Measurements from ENCODE around the gene UGGT2. TPM values are rescaled to one million over a fixed set of nuclear protein-coding genes. Genes with fewer than 3 reads are reported as not detected.

UGGT2 gene, protein sequence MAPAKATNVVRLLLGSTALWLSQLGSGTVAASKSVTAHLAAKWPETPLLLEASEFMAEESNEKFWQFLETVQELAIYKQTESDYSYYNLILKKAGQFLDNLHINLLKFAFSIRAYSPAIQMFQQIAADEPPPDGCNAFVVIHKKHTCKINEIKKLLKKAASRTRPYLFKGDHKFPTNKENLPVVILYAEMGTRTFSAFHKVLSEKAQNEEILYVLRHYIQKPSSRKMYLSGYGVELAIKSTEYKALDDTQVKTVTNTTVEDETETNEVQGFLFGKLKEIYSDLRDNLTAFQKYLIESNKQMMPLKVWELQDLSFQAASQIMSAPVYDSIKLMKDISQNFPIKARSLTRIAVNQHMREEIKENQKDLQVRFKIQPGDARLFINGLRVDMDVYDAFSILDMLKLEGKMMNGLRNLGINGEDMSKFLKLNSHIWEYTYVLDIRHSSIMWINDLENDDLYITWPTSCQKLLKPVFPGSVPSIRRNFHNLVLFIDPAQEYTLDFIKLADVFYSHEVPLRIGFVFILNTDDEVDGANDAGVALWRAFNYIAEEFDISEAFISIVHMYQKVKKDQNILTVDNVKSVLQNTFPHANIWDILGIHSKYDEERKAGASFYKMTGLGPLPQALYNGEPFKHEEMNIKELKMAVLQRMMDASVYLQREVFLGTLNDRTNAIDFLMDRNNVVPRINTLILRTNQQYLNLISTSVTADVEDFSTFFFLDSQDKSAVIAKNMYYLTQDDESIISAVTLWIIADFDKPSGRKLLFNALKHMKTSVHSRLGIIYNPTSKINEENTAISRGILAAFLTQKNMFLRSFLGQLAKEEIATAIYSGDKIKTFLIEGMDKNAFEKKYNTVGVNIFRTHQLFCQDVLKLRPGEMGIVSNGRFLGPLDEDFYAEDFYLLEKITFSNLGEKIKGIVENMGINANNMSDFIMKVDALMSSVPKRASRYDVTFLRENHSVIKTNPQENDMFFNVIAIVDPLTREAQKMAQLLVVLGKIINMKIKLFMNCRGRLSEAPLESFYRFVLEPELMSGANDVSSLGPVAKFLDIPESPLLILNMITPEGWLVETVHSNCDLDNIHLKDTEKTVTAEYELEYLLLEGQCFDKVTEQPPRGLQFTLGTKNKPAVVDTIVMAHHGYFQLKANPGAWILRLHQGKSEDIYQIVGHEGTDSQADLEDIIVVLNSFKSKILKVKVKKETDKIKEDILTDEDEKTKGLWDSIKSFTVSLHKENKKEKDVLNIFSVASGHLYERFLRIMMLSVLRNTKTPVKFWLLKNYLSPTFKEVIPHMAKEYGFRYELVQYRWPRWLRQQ (N-terminal part only)
- total RNA-seq: 79.0 TPM

DNA sequence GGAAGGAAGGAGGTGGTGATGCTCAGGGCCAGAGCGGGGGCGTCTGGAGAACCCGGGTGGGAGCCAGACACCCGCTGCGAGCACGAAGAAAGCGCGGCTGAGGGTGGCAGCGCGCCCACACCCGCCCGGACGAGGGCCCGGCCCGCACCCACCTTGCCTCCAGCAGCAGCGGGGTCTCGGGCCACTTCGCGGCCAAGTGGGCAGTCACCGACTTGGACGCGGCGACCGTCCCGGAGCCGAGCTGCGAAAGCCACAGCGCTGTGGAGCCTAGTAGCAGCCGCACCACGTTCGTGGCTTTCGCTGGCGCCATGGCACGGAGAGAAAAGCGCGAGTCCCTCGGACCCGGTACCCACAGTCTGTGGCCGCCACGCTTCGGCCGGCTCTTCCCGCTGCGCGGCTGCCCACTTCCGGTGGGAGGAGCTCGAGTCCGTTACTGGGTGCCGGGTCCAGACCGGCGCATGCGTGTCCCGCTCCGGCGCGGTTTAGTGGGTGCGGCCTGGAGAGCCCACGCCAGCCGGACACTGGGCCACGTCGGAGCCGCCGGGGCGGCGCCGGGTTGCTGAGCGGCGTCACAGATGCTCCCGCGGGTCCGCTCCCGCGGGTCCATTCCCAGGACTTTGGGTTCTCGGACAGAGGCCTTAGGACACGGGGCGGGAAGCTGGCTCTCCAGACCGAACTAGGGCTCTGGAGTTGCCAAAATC lies at the start of gene UGGT2:
UGGT2 (minus strand) TSS at position 399 of the 701 bp plus-strand sequence; CDS start at position 310, 89 bp downstream.
- peak; percentile 95 for DNase-seq (ENCODE audit: low spot score)

DNA sequence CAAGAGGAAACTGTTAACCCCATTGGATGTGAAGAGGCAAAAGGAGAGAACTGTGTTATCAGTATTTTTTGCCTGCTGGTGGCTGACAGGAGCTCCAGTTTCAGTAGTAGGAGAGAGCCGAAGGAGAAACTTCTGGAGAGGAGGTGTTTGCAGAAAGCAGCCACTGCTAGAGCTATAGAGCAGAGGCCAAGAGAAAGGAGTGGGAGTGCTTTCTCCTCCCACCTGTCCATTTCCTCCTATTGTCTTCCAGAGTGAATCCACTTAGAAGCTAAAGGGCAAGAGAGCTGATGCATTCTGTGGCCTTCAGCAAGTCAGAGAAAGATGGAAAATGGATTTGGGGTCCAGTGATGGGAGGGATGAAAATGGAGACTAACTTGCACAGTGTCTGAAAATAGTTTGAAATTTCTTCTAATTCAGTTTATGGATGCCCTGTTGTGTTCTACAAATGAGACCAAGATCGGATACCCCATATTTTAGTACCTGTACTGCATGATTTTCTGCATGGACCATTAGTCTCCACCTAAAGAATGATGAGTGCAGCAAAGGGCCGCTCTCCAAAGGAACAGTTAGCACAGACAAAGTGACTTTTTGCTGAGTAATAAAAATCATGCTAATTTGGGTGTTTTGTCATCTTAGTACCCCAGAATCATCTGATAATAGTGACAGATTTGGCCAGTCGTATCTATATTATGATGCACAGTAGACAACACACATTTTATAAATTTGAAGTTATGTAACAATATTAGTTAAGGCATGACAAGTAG lies 47.4 kb upstream of the UGGT2 start:
- DNase-seq (ENCODE audit: low spot score): no peak

DNA sequence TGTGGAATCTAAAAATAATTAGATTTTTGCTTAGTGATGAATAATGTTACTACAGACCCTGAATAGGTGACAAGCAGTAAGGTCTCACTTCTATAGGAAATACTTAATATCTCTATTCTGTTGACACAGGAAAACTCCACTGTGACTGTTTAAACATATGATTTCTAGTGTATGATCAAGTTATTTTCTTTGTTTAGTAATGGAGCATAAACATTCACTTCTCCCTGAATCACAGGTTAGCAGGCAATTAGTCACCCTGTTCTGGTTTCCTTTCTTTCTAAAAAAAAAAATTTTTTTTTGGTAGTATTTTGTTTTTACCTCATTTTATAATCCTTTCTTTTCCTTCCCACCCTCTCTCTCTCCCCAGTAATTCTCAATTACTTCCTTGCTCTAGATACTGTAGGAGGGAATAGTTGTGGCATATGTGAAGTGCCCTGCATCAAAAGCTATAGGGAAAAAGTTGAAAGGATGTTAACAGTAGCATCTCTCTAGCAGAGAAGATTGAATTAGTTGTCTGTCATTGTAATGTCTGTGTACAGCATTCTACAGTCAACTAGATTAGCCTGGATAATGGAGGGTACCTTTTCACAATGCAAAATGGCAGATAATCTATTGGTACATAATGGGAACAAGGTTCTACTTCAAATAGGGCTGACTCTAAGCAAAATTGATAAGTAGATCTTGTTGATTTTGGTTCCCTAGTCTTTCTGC lies 40.2 kb upstream of the UGGT2 start:
- no peak for DNase-seq (ENCODE audit: low spot score)

DNA sequence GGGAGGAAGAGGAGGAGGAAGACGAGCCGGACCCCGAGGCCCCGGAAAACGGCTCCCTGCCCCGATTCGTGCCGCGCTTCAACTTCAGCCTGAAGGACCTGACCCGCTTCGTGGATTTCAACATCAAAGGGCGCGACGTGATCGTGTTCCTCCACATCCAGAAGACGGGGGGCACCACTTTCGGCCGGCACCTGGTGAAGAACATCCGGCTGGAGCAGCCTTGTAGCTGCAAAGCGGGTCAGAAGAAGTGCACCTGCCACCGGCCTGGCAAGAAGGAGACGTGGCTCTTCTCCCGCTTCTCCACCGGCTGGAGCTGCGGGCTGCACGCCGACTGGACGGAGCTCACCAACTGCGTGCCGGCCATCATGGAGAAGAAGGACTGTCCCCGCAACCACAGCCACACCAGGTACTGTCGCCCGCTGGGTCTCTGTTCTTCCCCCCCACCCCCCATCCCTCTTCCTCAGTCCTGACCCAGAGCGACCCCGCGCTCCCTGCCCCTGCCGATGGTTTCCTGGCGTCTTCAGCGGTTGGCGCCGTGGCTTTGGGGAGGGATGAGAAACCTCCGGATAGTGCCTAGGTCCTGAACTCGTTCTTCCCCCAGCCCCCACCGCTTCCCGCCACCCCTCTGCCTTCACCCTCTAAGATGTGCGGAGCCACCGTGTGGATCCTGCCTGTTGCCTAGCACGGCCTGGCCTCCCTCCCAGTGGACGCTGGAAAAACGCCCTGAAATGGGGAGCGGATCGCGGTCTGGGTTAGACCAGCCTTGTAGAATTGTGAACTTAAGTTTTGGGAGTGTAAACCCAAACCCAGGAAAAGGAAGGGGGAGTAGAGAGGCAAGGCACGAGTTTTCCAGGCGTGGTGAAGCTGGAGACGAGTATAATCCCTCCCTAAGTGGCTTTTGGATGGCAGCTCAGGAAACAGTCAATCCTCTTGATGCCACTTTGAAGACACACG lies 38.2 kb upstream of the UGGT2 start:
- no peak for DNase-seq (ENCODE audit: low spot score)

DNA sequence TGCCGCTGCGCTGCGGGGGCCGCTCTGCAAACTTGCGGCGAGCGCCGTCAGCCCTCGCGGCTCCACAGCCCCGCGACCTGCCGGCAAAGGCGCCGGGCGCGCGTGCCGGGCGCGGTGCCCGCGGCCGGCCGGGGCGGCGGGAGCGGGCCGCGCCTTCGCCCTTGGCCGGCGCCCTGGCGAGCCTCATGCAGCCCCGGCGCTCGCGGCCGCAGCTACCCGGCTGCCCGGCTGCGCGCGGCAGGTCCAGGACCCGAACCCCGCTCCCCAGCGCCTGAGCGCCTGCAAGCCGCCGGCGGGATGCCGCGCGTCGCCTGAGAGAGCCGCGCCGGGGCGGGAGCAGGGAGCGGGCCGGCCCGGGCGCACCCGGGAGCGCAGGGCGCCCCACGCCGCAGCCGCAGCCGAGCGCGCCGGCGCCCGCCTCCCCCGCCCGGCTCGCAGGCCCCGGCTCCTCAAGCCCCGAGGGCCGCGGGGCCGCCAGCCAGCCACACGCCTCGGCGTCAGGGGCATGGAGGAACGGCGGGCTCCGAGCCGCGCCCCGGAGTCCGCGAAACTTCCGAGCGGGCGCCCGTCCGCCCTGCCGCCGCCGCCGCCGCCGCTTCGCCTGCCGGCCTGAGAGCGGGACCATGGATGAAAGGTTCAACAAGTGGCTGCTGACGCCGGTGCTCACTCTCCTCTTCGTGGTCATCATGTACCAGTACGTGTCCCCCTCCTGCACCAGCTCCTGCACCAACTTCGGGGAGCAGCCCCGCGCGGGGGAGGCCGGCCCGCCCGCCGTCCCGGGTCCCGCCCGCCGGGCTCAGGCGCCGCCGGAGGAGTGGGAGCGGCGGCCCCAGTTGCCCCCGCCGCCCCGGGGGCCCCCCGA lies 37.3 kb upstream of the UGGT2 start:
- no peak for DNase-seq (ENCODE audit: low spot score)

DNA sequence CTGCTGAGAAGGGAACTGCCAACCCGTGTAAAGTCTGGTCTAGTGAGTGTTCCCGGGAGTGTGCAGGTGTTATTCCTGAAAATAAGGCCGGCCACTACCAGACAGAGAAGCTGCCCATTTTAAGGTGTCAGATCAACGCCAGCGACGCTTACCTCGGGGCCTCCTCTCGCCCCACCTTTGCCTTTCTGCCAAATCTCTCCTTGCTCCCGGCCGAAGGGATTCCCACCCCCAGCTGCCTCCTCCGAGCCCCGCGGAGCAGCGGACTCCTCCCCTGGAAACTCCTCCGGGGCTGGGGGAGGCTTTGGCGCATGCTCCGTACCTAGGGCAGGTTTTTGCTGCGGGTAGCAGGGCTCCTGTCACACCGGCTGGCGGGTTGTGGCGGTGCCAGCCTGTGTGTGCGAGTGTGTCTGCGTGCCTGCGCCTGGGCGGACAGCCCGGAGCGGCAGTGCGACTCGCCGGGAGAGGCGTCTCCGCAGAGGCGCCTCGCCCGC lies 36.6 kb upstream of the UGGT2 start, which contains the start of gene HS6ST3:
HS6ST3 (plus strand) TSS at position 359 of the 491 bp plus-strand sequence.
- no peak for DNase-seq (ENCODE audit: low spot score)

DNA sequence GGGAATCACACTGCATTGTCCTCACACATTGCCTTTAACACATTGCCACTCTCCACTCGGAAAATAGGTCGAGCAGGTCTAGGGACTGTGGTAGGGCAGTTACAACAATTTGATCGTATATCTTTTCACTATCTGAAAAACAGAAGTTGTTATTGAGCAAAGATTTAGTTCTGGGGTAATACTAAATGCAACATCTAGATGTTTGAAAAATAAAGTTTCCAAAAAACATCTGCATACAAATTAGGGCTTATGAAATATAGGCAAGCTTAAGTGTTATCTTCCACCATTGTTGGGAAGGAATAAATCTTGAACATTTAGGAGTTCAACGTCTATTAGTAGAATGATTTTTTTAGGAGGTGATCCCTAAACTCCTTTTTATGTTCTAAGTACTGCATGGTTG lies 35.9 kb upstream of the UGGT2 start:
- no peak for DNase-seq (ENCODE audit: low spot score)

DNA sequence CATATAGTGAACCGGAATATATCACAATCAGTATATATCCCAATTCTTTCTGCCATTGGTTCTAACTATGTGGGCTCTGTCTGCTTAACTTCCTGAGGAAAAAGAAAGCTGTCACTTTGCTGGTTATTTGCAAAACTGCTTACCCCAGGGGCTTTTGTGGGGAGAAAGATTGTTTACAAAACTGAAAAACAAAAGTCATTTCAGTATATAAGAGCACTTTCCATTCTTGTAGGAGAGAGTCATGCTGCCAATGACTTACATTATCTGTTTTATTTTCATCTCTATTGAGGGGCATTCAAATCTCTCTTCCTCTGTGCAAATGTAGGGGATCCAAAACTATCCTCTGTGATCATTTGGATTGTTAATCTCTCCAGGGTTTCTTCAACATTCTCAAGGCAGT lies 33.5 kb upstream of the UGGT2 start:
- DNase-seq (ENCODE audit: low spot score): no peak

DNA sequence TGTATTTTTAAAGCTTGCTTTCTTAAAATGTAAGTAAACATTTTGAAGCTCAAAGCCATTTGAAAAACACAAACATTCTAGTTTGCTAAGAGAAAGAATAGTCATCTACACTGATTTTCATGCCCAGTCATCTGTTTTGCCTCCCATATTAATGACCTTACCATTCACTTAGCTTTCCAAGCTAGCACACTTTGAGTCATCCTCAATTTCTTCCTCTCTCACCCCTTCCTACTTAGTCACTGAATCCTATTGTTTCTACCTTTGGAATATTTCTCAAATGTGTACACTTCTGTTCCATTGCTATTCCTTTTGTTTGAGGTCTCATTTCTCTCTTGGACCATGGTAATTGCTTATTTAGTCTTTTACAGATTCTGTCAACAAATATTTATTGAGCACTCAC lies 29.4 kb upstream of the UGGT2 start:
- DNase-seq (ENCODE audit: low spot score): no peak

DNA sequence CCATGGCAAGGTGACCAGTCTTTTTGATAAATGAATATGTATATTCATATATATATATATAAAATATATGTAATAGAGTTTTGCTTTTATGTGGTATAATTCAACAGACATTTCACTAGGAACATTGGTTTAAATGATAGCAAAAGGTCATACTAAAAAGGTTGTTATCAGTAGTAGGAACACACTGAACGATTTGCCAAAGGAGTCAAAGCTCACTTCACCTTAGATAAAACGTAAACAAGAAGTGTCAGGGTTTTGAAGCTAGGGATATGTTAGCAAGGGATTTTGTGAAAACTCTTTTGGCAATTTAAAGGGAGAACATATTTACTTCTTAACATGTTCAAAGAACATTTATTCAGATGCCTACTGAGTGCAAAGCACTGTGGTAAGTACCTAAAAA lies 28.7 kb upstream of the UGGT2 start:
- DNase-seq (ENCODE audit: low spot score): no peak

DNA sequence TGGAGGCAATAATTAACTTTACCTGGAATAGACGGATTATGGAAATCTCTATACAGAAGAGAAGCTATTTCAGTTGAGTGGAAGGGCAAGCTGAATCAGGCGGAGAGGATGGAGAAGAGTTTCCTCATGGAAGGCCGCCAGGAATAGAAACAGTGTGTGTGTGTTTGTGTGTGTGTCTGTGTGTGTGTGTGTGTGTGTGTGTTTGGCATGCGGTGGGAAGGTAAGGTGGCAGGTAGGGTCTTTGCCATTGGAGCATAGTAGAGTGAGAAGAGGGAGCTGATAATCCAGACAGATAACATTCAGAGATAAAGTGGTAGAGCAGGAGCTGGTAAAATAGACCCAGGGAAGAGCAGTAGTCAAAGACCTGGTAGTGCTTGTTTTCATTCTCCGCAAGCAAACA lies 27.5 kb upstream of the UGGT2 start:
- no peak for DNase-seq (ENCODE audit: low spot score)

DNA sequence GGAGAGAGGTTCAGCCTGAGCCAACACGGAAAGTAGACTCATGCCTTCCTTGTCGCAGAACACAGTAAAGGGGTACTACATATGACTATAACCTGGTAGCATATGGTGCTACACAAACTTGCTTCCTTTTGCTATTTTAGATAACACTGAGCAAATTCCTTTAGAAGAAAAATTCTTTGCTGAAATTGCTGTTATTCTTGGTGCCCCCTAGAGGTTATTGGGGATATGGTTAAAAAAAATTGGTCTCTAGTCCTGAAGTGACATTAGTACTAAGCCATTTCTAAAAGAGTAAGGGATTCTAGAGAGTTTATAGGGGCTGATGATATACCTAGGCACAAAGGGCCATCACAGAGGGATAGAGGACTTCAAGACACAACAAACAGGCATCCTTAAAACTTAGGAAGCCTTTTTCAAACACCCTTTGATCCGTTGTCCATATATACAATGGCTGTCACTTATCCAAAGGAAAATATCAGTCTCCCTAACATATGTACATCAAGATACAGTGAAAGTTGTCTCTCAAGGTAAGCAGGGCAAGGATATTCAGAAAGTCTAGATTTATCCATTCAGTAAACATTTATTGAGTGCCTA lies 22.8 kb upstream of the UGGT2 start:
- no peak for DNase-seq (ENCODE audit: low spot score)

DNA sequence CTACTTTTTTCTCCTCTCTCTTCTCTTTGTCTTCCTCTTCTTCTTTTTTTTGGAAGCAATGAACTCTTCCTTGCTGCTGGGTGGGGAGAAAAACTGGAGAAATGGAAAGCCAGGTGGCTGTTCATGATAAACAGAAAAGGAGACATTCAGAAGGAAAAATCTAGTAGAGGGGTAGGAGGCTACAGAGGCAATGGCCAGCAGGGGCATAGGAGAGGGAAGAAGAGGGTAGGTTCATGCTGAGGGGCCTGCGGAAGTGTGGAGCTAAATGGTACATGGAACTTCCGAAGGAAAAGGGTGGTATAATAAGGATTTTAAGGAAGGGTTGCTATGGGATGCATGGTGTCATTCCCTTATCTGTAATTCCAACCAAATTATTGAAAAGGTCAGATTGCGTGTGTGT lies 19.2 kb upstream of the UGGT2 start:
- no peak for DNase-seq (ENCODE audit: low spot score)

DNA sequence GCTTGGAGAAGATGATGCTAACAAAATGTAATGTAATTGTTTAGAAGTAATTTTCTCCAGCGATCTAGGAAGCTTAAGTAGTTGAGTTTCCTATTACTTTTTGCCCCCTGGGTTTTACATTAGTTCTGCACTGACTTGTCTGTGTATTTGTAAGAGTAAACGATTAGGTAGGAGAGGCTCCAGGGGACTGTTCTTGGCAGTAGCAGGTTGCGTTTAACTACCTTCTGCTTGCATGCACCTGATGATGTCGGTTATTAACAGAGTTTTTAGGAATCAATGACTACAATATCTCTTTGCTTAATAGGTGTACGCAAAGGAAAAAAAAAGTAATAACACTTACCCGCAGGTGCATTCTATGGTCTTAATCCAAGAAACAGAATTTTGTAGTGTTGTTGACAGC lies 18.3 kb upstream of the UGGT2 start:
- DNase-seq (ENCODE audit: low spot score): no peak

DNA sequence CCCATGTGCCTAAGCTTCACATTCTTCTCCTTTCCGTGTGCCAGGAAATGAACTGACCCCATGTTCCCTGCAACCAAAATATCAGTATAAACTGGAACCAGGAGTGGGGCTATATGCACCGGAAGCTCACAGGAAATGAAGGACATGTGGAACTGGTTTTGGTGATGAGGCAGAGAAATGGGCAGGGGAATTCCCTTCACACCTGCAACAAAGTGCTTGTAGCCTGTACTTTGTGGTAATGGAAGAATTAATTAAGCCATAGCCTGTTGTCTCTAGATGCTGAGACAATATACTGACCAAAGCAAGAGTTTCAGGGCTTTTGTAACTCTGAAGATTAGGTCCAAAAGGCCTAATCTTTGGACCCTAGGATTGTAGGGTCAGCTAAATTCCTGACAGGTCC lies 15.5 kb upstream of the UGGT2 start:
- no peak for DNase-seq (ENCODE audit: low spot score)

DNA sequence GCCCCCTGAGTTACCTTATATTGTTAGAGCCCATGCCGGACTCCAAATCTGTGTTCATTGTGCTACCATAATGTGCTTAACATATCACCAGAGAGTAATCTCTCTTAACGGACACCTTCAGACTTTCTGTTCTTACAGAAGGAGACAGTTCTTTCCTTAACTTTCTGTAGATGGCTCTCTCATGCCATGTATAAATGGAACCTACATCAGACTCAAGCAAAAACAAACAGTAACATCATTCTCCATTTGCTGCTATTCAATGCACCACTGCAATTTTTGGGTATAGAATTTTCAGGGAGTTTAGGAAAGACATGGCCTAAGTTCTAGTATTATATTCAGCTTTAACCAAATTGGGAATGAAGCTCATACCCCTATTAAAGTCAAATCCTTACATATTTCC lies 12.6 kb upstream of the UGGT2 start:
- no peak for DNase-seq (ENCODE audit: low spot score)

DNA sequence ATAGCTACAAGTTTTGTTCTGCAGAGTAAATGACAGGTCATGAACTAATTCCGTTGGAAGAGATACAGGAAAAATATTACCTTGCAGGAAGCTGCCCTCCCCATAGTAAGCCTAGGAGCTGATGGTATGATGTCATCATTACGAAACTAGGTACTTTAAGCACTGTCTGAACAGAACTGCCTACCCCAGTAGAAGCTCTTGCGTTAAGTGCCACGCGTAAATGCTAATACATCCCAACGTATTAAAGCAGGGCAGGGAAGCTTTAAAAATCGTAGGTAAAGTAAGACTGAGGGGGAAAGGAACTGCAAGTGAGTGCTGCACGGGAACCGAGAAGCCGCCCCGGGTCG lies 572 bp downstream of the UGGT2 start:
- DNase-seq (ENCODE audit: low spot score): no peak

All from ureter (tissue), 1 donor.